Stimulated activated CD8-positive, alpha-beta memory T cell treated with anti-CD3 and anti-CD28 coated beads, Interleukin-2, amount 100 ng/mL, for 1 hour (primary cell): ENCODE results near the gene PHF21A.

Experiments used
- DNase-seq, 2 donors: peaks; one replicate each; pipeline ENCODE4 v3.0.0-alpha.2; 2020; ENCODE audit warnings: low read depth in 2 of 2

The PHF21A gene

DNA sequence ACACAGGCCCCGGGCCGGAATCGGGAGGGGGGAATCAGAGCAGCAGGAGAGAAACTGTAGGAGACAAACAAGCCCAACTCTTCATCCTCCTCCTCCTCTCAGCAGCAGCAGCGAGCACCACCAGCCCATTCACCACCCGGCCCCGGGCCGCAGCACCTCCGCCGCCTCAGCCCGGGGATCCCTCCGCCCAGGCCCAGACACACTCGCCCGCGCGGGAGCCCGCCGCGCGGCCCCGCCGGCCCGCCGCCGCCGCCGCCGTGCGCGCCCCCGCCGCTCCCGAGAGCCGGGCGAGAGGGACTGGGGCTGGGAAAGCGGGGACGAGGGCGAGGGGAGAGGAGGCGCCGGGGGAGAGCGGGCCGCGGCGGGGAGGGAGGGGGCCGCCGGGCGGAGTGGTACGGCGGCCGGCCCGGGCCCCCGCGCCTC lies at the start of gene PHF21A:
TSS of gene PHF21A (minus strand) at position 154 of the 423 bp plus-strand sequence. CDS start 37,235 bp downstream, outside the sequence.
- peak; percentile 68 to 80 for DNase-seq

DNA sequence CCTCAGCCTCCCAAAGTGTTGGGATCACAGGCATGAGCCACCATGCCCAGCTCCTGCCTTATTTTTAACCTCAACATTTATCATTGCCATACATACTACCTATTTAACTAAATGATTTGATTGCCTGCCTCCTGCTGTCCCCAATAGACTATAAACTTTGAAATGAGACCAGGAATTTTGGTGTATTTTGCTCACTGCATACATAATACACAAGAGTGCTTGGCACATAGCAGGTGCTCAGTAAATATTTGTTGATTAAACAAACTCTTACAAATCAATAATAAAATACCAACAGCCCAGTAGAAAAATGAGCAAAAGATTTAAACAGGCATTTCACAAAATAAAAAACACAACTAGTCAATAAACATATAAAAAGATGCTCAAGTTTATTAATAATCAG lies 49.5 kb upstream of the PHF21A start:
- DNase-seq, result no peak

DNA sequence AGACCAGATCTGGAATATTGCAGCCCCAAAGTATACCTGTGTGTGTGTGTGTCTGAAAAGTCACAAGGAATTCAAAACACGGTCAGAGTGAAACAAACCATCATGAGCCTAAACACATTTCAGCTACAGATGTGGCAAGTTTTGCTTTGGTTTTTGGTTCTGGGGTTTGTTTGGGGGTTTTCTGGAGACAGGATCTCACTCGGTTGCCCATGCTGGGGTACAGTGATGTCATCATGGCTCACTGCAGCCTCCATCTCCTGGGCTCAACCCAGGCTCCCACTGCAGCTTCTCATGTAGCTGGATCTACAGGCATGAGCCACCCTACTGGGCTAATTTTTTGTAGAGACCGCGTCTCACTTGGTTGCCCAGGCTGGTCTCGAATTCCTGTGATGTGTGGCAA lies 41.4 kb upstream of the PHF21A start:
- no peak for DNase-seq

DNA sequence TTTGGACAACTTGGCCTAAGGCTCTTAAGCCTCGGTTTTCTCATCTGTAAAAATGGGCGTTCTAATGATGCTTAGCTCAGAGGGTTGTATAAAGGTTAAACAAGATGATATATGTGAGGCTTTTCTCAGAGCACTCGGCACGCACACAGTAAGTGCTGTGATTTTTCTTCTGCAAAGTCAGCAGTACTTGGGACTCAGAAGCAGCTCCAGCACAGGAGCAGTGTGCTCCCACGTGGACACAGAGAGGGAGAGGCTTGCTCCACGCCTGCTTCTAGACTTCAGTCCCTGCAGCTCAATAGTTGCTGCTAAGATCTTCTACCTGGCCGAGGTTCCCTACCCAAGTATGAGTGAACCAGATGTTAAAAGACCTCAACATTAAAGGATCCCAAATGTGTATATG lies 39.9 kb upstream of the PHF21A start:
- no peak for DNase-seq

DNA sequence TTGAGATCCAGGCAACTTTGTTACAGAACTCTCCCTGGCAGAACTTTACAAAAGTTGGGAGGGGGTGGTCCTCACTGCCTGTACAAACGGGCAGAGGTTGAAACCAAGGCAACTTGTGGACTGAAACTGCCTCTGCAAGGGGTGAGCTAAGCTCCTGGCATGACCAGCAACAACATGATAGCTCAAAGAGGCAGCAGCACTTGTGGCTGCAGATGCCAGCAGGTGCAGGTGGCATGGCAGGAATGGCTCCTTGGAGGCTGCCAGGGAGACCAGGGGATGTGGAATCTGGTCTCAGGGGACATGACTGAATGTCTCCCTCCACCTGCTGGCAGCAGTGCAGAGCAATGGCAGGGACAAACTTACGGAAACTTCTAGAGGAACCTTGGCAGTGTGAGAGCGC lies 38.8 kb upstream of the PHF21A start:
- DNase-seq, result no peak

DNA sequence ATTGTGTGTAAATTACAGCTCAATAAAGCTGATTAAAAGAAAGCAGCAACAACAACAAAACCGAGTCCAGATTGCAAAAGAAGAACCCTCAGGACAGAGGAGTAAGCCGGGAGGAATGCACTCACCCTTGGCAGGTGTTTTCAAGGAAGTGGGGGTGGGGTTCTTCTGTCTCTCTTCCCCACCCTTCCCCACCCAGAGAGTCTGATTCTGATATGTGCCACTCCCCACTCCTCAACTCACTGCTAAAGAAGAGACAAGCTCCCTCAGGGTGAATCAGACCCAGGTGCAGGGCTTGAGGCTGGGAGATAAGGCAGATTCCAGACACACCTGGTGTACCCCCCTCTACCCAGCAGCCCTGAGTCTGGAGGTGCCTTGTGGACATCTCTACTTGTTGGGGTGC lies 38.4 kb upstream of the PHF21A start:
- no peak for DNase-seq

DNA sequence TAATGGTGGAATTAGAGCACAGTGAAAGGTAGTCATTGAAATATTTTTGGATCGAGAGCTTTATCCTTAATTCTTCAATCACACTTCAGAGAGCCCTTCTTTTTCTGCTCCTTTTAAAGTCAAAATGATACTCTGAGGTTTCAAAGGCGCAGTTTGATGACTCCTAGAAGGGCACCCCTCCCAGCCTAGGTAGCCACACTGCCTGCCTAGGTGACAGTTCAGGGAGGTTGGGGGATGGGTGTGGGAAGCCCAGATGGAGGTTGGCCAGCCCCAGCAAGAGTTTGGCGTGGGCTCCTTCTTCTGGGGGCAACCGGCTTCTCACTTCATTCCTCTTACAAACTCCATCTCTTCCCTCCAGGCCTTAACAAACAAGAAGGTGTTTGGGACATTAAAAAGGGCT lies 28.6 kb upstream of the PHF21A start:
- DNase-seq, result no peak

DNA sequence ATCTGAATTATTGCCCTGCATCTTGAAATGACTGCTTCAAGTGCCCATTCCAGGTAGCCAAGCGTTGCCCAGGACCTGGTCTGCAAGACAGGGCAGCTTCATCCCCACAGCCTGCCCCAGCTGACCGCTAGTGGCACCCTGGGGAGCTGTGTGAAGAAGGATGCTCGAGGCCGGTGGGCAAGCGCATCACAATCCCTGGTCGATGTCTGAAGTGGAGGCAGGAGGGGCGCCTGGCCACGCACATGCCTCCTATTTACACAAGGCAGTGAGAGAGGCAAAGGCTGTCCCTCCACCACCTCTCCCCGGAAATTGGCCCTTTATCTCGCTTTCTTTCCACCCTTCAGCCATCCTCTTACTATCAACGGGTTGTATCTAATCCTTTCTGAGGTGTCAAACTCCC lies 28.1 kb upstream of the PHF21A start:
- no peak for DNase-seq

DNA sequence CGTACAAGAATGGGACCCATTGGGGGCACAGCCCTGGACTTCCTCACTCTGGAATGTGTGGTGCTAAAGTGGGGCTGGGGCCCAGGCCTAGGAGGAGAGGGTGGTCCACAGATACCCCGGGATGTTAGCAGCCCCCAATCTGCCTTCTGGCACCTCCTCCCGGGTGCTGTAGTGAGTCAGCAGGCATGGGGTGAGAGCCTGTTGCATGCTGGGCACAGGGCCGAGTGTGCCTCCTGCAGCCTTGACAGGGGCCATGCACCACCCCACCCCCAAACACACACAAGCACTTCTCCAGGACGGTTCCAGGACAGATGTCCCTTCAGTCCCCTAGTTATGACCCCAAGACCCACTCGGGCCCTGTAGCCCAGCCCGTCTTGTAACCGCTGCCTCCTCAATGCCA lies 23.5 kb upstream of the PHF21A start:
- DNase-seq, result no peak

DNA sequence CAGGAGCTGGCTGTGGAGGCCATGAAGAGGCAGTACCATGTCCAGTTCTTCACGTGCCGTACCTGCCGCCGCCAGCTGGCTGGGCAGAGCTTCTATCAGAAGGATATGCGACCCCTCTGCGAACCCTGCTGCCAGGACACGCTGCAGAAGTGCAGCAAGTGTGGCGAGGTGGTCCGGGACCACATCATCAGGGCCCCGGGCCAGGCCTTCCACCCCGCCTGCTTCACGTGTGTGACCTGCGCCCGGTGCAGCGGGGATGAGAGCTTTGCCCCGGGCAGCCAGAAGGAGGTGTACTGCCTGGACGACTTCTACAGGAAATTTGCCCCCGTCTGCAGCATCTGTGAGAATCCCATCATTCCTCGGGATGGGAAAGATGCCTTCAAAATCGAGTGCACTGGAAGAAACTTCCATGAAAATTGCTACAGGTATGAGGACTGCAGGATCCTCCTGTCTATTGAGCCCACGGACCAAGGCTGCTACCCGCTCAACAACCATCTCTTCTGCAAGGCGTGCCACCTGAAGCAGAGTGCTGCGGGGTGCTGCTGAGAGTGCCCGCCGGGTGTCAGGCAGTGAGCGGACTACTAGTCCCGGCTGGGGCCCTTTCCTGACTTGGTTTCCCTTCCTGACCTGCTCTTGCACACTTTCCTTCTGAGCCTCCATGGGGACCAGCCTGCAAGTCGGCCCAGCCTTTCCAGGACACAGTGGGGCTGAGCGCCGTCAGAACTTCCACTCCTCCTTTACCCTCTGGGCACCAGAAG lies 22.0 kb upstream of the PHF21A start:
- DNase-seq, result no peak

DNA sequence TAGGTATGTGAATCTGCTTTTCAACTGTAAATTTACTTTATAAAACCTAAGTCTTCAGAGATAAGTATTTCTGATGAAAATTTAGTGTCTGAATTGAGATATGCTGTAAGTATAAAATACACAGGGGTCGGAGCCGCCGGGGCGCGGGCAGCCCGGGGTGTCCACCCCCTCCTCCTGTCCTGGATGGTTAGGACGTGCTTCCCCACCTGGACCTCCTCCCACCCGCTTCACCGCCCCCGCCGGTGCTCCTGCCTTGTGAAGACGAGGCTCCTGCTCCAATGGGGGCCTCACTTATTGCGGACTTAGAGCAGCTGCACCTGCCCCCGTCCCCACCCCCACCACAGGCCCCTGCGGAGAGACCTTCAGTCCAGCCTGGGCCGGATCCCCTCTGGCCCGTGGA lies 21.3 kb upstream of the PHF21A start:
- DNase-seq, result no peak

DNA sequence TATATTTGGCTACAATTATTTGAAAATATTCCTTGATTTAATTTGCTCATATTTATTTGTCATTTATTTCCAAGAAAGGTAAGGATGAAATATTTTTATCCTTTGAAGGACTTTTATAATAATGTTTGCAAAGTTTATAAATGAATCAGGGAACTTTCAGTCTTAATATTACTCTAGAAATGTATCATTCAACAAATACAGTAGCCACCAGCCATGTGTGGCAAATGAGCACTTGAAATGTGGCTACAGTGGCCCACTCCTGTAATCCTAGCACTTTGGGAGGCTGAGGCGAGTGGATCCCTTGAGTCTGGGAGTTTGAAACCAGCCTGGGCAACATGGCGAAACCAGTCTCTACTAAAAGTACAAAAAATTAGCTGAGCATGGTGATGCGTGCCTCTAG lies 20.3 kb upstream of the PHF21A start:
- DNase-seq, result no peak

DNA sequence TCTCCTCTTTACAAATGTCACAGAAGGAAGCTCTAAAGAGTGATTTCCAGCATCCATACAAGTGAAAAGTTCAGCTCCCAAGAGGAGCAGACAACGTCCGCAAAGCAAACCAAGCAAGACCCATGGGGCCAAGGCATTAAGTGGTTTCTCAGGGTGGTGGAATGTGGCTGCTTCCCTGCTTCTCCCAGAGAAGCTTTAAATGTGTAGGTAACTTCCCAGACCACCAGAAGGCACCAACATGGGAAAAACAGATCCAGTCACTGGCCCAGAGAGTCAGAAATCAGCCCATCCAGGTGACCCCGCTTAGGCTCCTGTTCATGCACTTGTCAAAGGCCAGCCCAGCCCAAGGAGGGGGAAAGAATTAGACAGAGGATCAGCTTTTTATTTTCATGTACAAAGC lies 13.3 kb upstream of the PHF21A start:
- no peak for DNase-seq

DNA sequence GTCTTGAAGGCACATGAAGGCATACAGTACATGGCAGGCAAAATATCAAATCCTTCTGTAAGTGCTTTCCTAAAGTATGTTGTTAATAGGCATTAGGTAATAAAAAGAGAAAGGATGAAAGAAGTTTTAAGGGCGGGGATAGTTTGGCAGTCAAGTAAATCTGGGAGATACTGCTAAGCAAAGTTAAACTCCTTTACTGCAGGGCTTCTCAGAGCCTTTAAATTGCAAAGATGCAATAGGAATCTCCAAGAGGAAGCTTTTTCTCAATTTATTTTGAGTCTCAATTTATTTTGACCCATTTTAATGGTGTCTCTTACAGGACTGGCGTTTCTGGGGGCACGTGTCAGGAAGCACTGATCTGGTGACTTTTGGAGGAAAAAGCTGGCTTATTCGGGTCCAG lies 12.8 kb upstream of the PHF21A start:
- no peak for DNase-seq

DNA sequence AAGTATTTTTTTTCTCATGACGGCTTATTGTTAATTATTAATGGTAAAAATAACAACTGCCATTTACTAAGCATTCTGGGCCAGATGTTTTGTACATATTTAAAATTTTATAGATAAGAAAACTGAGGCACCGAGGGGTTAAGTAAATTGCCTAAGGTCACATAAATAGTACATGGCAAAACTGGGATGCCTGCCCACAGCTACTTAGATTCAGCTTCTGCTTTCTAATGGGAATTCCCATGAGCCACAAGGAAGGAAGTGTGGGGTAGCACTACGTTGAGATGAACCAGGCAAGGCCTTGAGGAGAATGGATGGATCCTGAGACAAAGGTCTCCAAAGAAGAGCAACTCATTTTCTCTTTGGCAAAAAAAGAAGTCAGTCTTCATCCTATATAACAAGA lies 11.9 kb upstream of the PHF21A start:
- no peak for DNase-seq

DNA sequence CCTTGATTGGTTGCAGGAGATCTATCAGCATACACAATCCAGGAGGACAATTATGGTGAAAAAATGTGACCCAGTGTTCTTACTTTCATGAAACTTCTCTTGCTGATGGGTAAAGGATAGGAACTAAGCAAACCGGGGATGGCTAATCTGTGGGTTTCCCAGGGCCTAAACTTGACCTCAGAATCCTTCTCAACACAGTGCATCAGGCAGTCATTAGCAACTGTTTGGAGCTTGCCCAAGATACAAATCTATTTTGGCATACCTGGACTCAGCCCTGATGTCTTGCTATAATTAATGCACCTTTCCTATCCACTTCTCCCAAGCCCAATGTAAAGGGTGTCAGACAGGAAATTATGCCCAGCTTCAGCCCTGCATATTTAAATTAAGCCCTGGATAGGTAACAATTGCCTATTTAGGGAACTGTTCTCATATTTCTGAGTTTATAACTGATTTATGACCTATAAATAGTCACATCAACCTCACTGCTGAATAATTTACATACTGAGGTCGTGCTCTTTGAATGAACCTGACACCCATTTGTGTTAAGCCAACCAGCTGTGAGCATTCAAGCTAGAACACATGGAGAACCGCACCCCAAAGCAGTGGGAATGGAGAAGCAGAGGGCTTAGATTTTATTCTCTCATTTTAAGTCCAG lies 9.2 kb upstream of the PHF21A start:
- DNase-seq, result no peak

DNA sequence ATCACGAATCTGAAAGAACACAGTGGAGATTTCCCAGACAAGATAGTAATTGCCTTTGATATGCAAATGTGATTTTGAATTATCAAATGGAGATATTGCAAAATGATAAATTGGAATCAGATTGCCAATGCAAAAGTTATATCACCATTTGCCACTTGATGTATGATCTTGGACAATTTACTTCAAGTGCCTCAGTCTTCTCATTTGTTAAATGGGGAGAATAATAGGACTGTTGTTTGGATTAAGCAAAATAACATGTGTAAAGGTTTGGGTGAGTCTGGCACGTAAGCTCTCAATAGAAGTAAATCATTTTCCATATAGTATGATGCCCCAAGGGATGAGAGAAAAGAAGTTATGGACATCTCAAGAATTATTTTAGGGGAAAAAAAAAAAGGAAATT lies 7.9 kb upstream of the PHF21A start:
- DNase-seq, result no peak

DNA sequence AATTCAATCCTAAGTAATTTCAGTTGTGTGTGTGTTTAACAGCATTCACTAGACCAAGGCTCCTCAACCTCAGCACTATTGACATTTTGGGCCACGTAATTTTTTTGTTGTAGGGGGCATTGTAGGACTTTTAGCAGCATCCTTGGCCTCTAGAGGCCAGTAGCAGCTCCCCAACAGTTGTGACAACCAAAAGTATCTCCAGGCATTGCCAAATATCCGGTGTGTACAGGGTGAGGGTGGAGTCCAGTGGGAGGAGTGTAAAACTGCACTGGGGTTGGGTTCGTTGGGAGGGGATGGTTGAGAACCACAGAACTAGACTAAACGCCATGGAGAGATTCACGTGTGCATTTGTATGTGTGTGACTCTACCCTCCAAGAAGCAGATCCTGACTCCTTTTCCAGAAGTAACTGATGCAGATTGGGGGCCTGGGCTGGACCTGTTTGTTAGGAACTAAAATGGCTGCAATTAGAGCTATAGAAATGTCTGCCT lies 5.9 kb upstream of the PHF21A start:
- peak in 1 of 2 donors; percentile 16 for DNase-seq

DNA sequence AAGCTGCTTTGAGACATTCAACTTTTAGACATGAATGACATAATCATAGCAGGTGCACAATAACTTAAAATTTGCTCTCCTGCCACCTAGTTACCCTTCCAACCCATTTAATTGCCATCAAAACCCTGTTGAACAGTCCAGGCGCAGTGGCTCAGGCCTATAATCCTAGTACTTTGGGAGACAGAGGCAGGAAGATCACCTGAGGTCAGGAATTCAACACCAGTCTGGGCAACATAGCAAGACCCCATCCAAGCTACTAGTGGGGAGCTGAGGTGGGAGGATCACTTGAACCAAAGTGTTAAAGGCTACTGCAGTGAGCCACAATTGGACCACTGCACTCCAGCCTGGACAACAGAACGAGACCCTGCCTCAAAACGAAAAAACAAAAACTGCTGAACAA lies 4.0 kb upstream of the PHF21A start:
- no peak for DNase-seq

DNA sequence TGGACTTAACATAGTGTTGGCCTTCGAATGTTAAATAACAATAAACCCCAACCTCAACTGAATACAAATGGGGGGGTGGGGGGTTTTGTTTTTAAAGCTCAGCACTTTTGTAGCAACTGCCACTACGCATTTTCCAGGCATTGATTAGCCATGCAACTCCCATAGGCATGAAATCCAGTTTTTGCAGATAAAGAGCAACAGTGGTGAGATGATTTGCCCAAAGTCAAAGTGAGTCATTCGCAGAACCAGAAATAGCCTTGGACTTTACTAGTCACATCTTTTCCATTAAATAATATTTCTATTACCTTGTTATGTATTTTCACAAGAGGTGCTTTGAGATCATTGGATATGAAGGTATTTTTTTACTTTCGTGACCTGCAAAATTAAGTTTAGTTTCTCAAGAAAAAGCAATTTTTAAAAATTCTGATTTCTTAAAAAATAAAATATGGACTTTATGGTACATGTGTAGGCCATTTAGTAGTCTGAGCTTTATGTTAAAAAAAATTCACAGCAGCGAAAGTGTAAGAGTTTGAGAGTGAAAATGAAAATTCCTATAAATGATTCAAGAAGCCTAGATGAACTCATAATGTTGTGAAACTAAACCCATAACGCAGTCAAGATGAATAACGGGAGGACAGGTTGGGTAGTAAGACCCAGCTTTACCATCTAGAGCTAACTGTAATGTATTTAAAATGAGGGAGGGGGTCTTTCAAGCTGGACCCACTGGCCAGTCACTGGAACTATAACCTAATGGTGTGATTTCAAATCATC lies 1.9 kb upstream of the PHF21A start:
- no peak for DNase-seq

DNA sequence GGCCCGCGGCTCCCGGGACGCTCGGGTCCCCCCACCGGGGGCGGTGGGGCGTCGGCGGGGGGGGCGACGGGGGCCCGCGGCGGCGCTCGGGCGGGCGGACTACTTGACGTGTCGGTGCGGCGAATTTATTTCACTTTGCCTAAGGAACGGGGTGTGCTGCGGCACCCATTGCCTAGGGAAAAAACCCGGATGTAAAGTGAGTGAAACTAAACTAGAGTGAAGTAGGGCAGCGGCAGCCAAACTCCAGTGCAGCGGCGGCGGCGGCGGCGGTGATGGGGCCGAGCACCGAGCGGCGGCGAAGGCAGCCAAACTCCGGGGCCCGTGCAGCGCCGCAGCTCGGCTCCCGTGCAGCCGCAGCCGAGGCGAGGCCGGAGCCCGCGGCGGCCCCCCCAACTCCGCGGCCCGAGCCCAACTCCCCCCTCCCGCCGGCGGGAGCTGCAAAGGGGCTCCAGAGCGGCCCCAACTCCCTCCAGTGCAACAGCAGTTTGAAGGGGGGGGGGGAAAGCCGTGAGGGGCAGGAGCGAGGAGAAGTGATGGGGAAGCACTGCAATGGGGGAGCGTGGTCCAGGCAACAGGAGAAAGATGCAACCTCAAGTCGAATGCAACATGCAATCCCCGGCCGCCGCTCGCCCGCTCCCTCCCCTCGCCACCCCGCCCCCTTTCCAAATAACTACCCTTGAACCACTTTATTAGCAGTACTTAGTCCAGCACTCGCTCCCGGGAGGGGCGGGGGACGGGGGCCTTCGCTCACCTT lies 647 bp upstream of the PHF21A start:
- peak; percentile 39 to 54 for DNase-seq
